ENCODE data around the gene DENND5A.
A peak's percentile ranks its signal among the peaks of the same experiment; 100 is the strongest.

DENND5A gene

DNA sequence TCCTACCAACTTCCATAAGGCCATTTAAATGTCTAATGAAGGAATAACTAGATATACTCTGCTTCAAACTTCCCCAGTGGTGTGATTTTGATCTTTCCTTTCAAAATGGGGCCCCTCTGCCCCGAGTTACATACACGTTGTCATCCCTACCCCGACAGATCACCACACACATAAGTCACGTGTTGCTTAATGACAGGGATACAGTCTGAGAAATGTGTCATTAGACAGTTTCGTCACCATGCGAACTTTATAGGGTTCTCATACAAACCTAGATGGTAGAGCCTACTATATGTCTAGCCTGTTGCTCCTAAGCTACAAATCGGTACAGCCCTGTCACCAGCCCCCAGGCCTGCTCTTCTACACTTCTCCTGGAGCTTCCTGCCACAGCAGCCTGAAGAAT is 124.0 kb downstream of the DENND5A start:
- H3K4me3 ChIP-seq (ENCODE audit: low read depth, low read length) = no peak overlapping the region
- in situ Hi-C loops (cut with HindIII; ENCODE audit: low sequenced_read_pairs) = no loop called here
- DNase-seq (ENCODE audit: low read depth) = no peak
- TF ChIP-seq CTCF (IDR thresholded peaks at IDR 0.05; ENCODE audit: low read depth, low read length, missing control alignments) = no peak

GRCh38 chr11:9139628-9140357 is 125.4 kb downstream of the DENND5A start:
- in situ Hi-C loops (cut with HindIII; ENCODE audit: low sequenced_read_pairs) = no loop called here
- DNase-seq (ENCODE audit: low read depth) = no peak
- H3K4me3 ChIP-seq (ENCODE audit: low read depth, low read length) = no peak overlapping the region
- no peak for TF ChIP-seq CTCF (IDR thresholded peaks at IDR 0.05; ENCODE audit: low read depth, low read length, missing control alignments)

GRCh38 chr11:9138612-9139579 is 126.3 kb downstream of the DENND5A start:
- no peak overlapping the region for H3K4me3 ChIP-seq (ENCODE audit: low read depth, low read length)
- no peak for TF ChIP-seq CTCF (IDR thresholded peaks at IDR 0.05; ENCODE audit: low read depth, low read length, missing control alignments)
- in situ Hi-C loops (cut with HindIII; ENCODE audit: low sequenced_read_pairs) = no loop called here
- peak; percentile 92 for DNase-seq (ENCODE audit: low read depth)

GRCh38 chr11:9138133-9138453 is 127.1 kb downstream of the DENND5A start:
- no peak for TF ChIP-seq CTCF (IDR thresholded peaks at IDR 0.05; ENCODE audit: low read depth, low read length, missing control alignments)
- DNase-seq (ENCODE audit: low read depth) = no peak
- in situ Hi-C loops (cut with HindIII; ENCODE audit: low sequenced_read_pairs) = no loop called here

GRCh38 chr11:9137293-9138132 is 127.6 kb downstream of the DENND5A start:
- peak; percentile 56 for DNase-seq (ENCODE audit: low read depth)
- TF ChIP-seq CTCF (IDR thresholded peaks at IDR 0.05; ENCODE audit: low read depth, low read length, missing control alignments) = peak; percentile 97
- no peak overlapping the region for H3K4me3 ChIP-seq (ENCODE audit: low read depth, low read length)
- in situ Hi-C loops (cut with HindIII; ENCODE audit: low sequenced_read_pairs) = no loop called here

More at GRCh38 chr11:9138133-9138453, 127.1 kb downstream of the DENND5A start:
- no peak overlapping the region for H3K4me3 ChIP-seq (ENCODE audit: low read depth, low read length)

DNA sequence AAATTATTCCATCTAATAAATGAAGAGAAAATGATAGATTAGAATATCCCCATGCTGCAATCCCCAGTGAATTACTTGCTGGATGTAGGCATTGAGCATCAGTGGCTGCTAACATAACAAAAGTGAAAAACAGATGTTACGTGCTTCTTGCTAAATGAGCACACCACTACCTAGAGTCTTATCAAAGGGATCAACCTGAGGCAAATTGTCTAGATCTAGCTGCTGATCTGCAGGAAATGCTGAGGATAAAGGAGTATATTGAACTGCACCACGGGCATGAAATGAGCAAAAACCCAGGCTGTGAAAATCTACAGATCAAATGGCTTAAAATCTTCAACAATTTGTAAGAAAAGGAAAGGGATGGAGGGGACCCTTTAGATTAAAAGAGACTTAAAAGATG is 128.4 kb downstream of the DENND5A start:
- no peak overlapping the region for H3K4me3 ChIP-seq (ENCODE audit: low read depth, low read length)
- in situ Hi-C loops (cut with HindIII; ENCODE audit: low sequenced_read_pairs) = no loop called here
- no peak for TF ChIP-seq CTCF (IDR thresholded peaks at IDR 0.05; ENCODE audit: low read depth, low read length, missing control alignments)
- no peak for DNase-seq (ENCODE audit: low read depth)
